ENCODE measurements around the gene ARHGAP42.

The ARHGAP42 gene

GRCh38 chr11:100682247-100682969 lies 4.7 kb upstream of the ARHGAP42 start:
- no peak for DNase-seq

- DNase-seq = no peak
Observed at GRCh38 chr11:100683126-100683525, 4.0 kb upstream of the ARHGAP42 start.

- no peak for DNase-seq
Observed at GRCh38 chr11:100684101-100685065, 2.7 kb upstream of the ARHGAP42 start.

- no peak for DNase-seq
Observed at GRCh38 chr11:100686476-100687053, 523 bp upstream of the ARHGAP42 start.

- peak; percentile 40 for DNase-seq
Observed at GRCh38 chr11:100687630-100688395, 725 bp downstream of the ARHGAP42 start.

GRCh38 chr11:100689141-100689540 lies 2.1 kb downstream of the ARHGAP42 start:
- no peak for DNase-seq

GRCh38 chr11:100691896-100692653 lies 5.0 kb downstream of the ARHGAP42 start:
- DNase-seq = no peak

GRCh38 chr11:100695911-100696310 lies 8.8 kb downstream of the ARHGAP42 start:
- no peak for DNase-seq

GRCh38 chr11:100703139-100703538 lies 16.1 kb downstream of the ARHGAP42 start:
- DNase-seq = no peak

GRCh38 chr11:100703801-100704575 lies 16.9 kb downstream of the ARHGAP42 start:
- DNase-seq = no peak

GRCh38 chr11:100705447-100705846 lies 18.4 kb downstream of the ARHGAP42 start:
- DNase-seq = no peak

- no peak for DNase-seq
Observed at GRCh38 chr11:100706179-100706578, 19.1 kb downstream of the ARHGAP42 start.

GRCh38 chr11:100709233-100709957 lies 22.3 kb downstream of the ARHGAP42 start:
- DNase-seq = no peak

- DNase-seq = no peak
Observed at GRCh38 chr11:100711984-100712383, 24.9 kb downstream of the ARHGAP42 start.

GRCh38 chr11:100712583-100712982 lies 25.5 kb downstream of the ARHGAP42 start:
- DNase-seq = no peak

GRCh38 chr11:100715165-100715761 lies 28.2 kb downstream of the ARHGAP42 start:
- no peak for DNase-seq

- no peak for DNase-seq
Observed at GRCh38 chr11:100716838-100717237, 29.8 kb downstream of the ARHGAP42 start.

- DNase-seq = no peak
Observed at GRCh38 chr11:100719362-100719761, 32.3 kb downstream of the ARHGAP42 start.

GRCh38 chr11:100719809-100720221 lies 32.7 kb downstream of the ARHGAP42 start:
- DNase-seq = peak; percentile 19

- no peak for DNase-seq
Observed at GRCh38 chr11:100726680-100727079, 39.6 kb downstream of the ARHGAP42 start.
